Sigmoid colon (tissue), 3 donors: ENCODE measurements around the gene MASP1.

ENCODE experiments used
- POLR2A ChIP-seq, 2 donors: fragments of 450-650 bp; IDR thresholded peaks; one replicate each; pipeline ENCODE4 v1.6.1; 2016; ENCODE audit warnings: antibody characterized with exemption in 2 of 2, mild to moderate bottlenecking in 2 of 2, moderate library complexity in 2 of 2
- TF ChIP-seq, protein P1 (sequence below), 4 experiments: fragments of 450-650 bp in 3 of 4; fragments of 200-600 bp in 1 of 4; IDR thresholded peaks; one replicate each; pipeline ENCODE4 v1.5.1; 2016 to 2019; ENCODE audit warnings: antibody characterized with exemption in 4 of 4, mild to moderate bottlenecking in 3 of 4, moderate library complexity in 2 of 4

DNA sequence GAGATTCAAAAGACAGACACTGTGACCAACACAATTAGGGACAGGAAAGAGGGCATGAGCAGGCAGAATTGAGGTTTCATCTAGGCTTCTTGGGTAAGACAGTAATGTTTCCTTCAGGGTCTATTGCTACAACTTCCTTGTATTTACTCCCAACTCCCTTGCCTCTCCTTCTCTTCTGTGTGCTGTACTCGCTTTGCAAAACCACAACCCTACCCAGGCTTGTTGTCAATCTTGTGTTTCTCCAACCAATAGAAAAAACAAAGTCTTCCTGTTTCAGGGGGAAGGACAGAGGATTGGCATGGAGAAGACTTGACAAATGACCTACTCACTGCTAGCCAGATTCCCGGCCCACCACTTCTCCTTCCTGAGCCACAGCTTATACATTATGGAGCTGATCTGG lies 36.3 kb upstream of the MASP1 start:
- TF ChIP-seq, protein P1, sequence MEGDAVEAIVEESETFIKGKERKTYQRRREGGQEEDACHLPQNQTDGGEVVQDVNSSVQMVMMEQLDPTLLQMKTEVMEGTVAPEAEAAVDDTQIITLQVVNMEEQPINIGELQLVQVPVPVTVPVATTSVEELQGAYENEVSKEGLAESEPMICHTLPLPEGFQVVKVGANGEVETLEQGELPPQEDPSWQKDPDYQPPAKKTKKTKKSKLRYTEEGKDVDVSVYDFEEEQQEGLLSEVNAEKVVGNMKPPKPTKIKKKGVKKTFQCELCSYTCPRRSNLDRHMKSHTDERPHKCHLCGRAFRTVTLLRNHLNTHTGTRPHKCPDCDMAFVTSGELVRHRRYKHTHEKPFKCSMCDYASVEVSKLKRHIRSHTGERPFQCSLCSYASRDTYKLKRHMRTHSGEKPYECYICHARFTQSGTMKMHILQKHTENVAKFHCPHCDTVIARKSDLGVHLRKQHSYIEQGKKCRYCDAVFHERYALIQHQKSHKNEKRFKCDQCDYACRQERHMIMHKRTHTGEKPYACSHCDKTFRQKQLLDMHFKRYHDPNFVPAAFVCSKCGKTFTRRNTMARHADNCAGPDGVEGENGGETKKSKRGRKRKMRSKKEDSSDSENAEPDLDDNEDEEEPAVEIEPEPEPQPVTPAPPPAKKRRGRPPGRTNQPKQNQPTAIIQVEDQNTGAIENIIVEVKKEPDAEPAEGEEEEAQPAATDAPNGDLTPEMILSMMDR (IDR thresholded peaks at IDR 0.05), result no peak
- no peak for TF ChIP-seq POLR2A (IDR thresholded peaks at IDR 0.05)
